22Rv1 (cell line): Measurements from ENCODE around the gene RAB11A.

ENCODE experiments used
- ZFX ChIP-seq: fragments of 450-650 bp; IDR thresholded peaks from 2 replicates; pipeline ENCODE4 v1.6.1; 2017; ENCODE audit warnings: antibody characterized with exemption, borderline replicate concordance
- TF ChIP-seq, protein P1 (sequence below): fragments of 450-650 bp; IDR thresholded peaks from 2 replicates; pipeline ENCODE4 v1.5.1; 2017; ENCODE audit warnings: mild to moderate bottlenecking

DNA sequence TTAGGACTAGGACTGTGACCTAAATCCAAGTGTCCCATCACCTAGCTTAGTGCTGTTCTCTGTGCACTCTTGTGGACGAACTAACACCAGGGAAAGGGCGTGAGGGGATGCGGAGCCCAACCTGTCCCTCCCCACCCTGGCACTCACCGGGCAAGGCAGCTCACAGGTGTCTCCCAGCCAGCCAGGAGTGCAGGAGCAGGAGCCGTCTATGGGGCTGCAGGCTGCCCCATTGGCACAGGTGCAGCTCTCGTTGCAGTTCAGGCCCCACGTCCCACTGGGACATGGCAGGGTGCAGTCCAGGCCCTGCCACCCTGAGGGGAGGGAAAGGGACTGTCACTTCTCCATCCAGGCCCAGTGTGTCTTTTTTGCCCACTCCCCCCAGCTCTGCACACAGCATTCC is 60.3 kb downstream of the RAB11A start:
- TF ChIP-seq, protein P1, sequence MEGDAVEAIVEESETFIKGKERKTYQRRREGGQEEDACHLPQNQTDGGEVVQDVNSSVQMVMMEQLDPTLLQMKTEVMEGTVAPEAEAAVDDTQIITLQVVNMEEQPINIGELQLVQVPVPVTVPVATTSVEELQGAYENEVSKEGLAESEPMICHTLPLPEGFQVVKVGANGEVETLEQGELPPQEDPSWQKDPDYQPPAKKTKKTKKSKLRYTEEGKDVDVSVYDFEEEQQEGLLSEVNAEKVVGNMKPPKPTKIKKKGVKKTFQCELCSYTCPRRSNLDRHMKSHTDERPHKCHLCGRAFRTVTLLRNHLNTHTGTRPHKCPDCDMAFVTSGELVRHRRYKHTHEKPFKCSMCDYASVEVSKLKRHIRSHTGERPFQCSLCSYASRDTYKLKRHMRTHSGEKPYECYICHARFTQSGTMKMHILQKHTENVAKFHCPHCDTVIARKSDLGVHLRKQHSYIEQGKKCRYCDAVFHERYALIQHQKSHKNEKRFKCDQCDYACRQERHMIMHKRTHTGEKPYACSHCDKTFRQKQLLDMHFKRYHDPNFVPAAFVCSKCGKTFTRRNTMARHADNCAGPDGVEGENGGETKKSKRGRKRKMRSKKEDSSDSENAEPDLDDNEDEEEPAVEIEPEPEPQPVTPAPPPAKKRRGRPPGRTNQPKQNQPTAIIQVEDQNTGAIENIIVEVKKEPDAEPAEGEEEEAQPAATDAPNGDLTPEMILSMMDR: no peak
- TF ChIP-seq ZFX: no peak
